HepG2 (cell line): ENCODE measurements around the gene GEMIN2. TPM values are rescaled to one million over a fixed set of nuclear protein-coding genes. Genes with fewer than 3 reads are reported as not detected.

Experiments used
- AHR ChIP-seq: IDR thresholded peaks from 2 replicates; pipeline ENCODE4 v1.6.1; 2018; ENCODE audit warnings: missing genetic modification reagents, missing compliant biosample characterization
- CBX1 ChIP-seq: IDR thresholded peaks from one replicate; pipeline ENCODE4 v1.6.1; 2016; ENCODE audit warnings: antibody characterized with exemption, low read depth
- MAFK ChIP-seq, 2 experiments: IDR thresholded peaks in 1 of 2; conservative IDR thresholded peaks in 1 of 2; 2 replicates each; pipeline ENCODE4 v1.6.1; 2011; ENCODE audit warnings: improper control_type of control experiment in 2 of 2, low read length in 2 of 2
- NFE2L1 ChIP-seq: sonication (generic); formaldehyde crosslinking; IDR thresholded peaks from 2 replicates; pipeline ENCODE4 v1.4.0; 2020; ENCODE audit warnings: missing genetic modification reagents, mild to moderate bottlenecking, borderline replicate concordance
- NRL ChIP-seq: sonication (generic); formaldehyde crosslinking; IDR thresholded peaks from 2 replicates; pipeline ENCODE4 v1.5.0; 2020; ENCODE audit warnings: missing genetic modification reagents, mild to moderate bottlenecking, moderate library complexity, borderline replicate concordance
- PAF1 ChIP-seq: IDR thresholded peaks from 2 replicates; pipeline ENCODE4 v1.6.1; 2016; ENCODE audit warnings: missing genetic modification reagents, missing compliant biosample characterization
- PPARG ChIP-seq: conservative IDR thresholded peaks from 2 replicates; pipeline ENCODE4 v1.6.1; 2016; ENCODE audit warnings: missing biosample characterization, missing genetic modification reagents
- ZFP36 ChIP-seq: fragments of 150-350 bp; IDR thresholded peaks from 2 replicates; pipeline ENCODE4 v1.6.1; 2018; ENCODE audit warnings: borderline replicate concordance, low read length, low read depth; ENCODE audit not compliant: partially characterized antibody
- ZNF12 ChIP-seq: sonication (generic); formaldehyde crosslinking; IDR thresholded peaks from 2 replicates; pipeline ENCODE4 v1.5.0; 2020; ENCODE audit warnings: missing genetic modification reagents
- ZNF207 ChIP-seq: fragments of 450-650 bp; IDR thresholded peaks from 2 replicates; pipeline ENCODE4 v1.6.1; 2016; ENCODE audit warnings: antibody characterized with exemption, borderline replicate concordance
- ZNF335 ChIP-seq: sonication (generic); formaldehyde crosslinking; IDR thresholded peaks from 2 replicates; pipeline ENCODE4 v1.4.0; 2020; ENCODE audit warnings: missing genetic modification reagents
- ZNF724P ChIP-seq: sonication (generic); formaldehyde crosslinking; IDR thresholded peaks from 2 replicates; pipeline ENCODE4 v1.8.0; 2022; ENCODE audit warnings: missing genetic modification reagents, borderline replicate concordance
- ZNF790 ChIP-seq: sonication (generic); formaldehyde crosslinking; IDR thresholded peaks from 2 replicates; pipeline ENCODE4 v1.8.0; 2022; ENCODE audit warnings: missing genetic modification reagents, mild to moderate bottlenecking, borderline replicate concordance
- ZSCAN25 ChIP-seq: sonication (generic); formaldehyde crosslinking; IDR thresholded peaks from 2 replicates; pipeline ENCODE4 v1.8.0; 2022; ENCODE audit warnings: mild to moderate bottlenecking, missing genetic modification reagents
- polyA plus RNA-seq, 8 experiments: library from polyadenylated mRNA; depleted of rRNA in 3 of 8; stranded (reverse) in 7 of 8; unstranded in 1 of 8; fragments of >200 nt; fragmentation: Illumina TruSeq in 4 of 8; extraction: Trizol in 4 of 8; gene quantifications; 2 replicates each; pipeline versions ENCODE4 v1.2.1 to v1.2.3, GENCODE V29; 2011 to 2016; ENCODE audit warnings: low read depth in 4 of 8, missing spikeins in 1 of 8, mixed read lengths in 1 of 8; ENCODE audit not compliant: insufficient read depth in 1 of 8
- total RNA-seq, 5 experiments: library from RNA; depleted of rRNA; stranded (reverse); fragments of >200 nt; fragmentation: Illumina TruSeq; extraction: Trizol; gene quantifications; 2 replicates each; pipeline ENCODE4 v1.2.3, GENCODE V29; 2016; ENCODE audit warnings: low read depth in 1 of 5
- TF ChIP-seq, protein P1 (sequence below): IDR thresholded peaks from 2 replicates; pipeline ENCODE4 v1.4.0; 2020; ENCODE audit warnings: mild to moderate bottlenecking, missing genetic modification reagents
- TF ChIP-seq, protein P2 (sequence below), 2 experiments: sonication (generic) in 1 of 2; formaldehyde crosslinking in 1 of 2; IDR thresholded peaks; 2 replicates each; pipeline versions ENCODE4 v1.4.0 to v1.6.1; 2018 to 2020; ENCODE audit warnings: missing genetic modification reagents in 2 of 2, borderline replicate concordance in 1 of 2, low read depth in 1 of 2, mild to moderate bottlenecking in 1 of 2, missing biosample characterization in 1 of 2
- TF ChIP-seq, protein P3 (sequence below): sonication (generic); formaldehyde crosslinking; IDR thresholded peaks from 2 replicates; pipeline ENCODE4 v1.5.0; 2020; ENCODE audit warnings: missing genetic modification reagents, mild to moderate bottlenecking, borderline replicate concordance
- TF ChIP-seq, protein P4 (sequence below): sonication (generic); formaldehyde crosslinking; IDR thresholded peaks from 2 replicates; pipeline ENCODE4 v1.9.0; 2021; ENCODE audit warnings: missing genetic modification reagents, borderline replicate concordance
- TF ChIP-seq, protein P5 (sequence below): sonication (generic); formaldehyde crosslinking; IDR thresholded peaks from 2 replicates; pipeline ENCODE4 v1.4.0; 2020; ENCODE audit warnings: mild to moderate bottlenecking, missing genetic modification reagents

GEMIN2 gene
- total and polyA plus RNA-seq, 2 of the 13 experiments (the other 11 are each of a cell fraction or from before 2014, with no cell fraction given), result 54.8 to 110 TPM

DNA sequence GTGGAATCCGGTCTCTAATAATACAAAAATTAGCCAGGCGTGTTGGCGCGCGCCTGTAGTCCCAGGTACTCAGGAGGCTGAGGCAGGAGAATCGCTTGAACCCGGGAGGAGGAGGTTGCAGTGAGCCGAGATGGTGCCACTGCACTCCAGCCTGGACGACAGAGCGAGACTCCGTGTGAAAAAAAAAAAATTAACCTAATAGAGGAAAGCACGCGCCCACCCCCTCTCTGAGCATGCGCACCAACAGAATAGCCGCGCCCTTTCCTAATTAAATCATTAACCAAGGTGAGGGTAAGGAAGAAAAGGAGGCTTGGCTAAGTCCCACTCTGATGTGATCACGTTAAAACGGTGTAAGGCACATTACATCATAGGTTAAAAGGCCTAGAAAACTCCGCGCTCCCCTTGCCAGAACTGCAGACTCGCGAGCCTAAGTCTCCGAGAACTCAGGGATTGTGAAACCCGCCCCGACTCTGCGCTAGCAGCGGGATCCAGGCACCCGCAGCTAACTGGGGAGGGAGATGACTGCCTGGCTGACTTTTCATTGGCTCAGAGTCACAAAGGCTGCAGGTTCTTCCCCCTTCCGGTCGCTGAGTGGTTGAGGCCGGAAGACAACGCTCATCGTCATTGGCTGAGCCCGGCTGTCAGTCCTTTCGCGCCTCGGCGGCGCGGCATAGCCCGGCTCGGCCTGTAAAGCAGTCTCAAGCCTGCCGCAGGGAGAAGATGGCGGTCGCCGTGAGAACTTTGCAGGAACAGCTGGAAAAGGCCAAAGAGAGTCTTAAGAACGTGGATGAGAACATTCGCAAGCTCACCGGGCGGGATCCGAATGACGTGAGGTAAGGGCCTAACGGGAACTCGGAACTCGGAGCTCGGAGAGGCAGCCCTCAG is 60.7 kb downstream of the GEMIN2 start, which contains the start of gene PNN (continued):
- no peak for TF ChIP-seq ZNF207
- TF ChIP-seq PAF1 (CRISPR knock-in tag), result peak; percentile 80; the same call in 1 of the 2 replicates
- TF ChIP-seq CBX1, result peak; percentile 90
- no peak; the same call in none of the 2 replicates for TF ChIP-seq AHR (CRISPR knock-in tag)
- TF ChIP-seq, protein P1, sequence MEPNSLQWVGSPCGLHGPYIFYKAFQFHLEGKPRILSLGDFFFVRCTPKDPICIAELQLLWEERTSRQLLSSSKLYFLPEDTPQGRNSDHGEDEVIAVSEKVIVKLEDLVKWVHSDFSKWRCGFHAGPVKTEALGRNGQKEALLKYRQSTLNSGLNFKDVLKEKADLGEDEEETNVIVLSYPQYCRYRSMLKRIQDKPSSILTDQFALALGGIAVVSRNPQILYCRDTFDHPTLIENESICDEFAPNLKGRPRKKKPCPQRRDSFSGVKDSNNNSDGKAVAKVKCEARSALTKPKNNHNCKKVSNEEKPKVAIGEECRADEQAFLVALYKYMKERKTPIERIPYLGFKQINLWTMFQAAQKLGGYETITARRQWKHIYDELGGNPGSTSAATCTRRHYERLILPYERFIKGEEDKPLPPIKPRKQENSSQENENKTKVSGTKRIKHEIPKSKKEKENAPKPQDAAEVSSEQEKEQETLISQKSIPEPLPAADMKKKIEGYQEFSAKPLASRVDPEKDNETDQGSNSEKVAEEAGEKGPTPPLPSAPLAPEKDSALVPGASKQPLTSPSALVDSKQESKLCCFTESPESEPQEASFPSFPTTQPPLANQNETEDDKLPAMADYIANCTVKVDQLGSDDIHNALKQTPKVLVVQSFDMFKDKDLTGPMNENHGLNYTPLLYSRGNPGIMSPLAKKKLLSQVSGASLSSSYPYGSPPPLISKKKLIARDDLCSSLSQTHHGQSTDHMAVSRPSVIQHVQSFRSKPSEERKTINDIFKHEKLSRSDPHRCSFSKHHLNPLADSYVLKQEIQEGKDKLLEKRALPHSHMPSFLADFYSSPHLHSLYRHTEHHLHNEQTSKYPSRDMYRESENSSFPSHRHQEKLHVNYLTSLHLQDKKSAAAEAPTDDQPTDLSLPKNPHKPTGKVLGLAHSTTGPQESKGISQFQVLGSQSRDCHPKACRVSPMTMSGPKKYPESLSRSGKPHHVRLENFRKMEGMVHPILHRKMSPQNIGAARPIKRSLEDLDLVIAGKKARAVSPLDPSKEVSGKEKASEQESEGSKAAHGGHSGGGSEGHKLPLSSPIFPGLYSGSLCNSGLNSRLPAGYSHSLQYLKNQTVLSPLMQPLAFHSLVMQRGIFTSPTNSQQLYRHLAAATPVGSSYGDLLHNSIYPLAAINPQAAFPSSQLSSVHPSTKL (CRISPR knock-in tag), result peak; percentile 83
- TF ChIP-seq ZNF335 (CRISPR knock-in tag), result peak; percentile 95; the same call in 1 of the 2 replicates
- TF ChIP-seq ZFP36, result no peak
- peak; percentile 83 for TF ChIP-seq ZSCAN25 (CRISPR knock-in tag)
- no peak for TF ChIP-seq ZNF790 (CRISPR knock-in tag)
- no peak for TF ChIP-seq MAFK (conservative IDR thresholded peaks at IDR 0.05 in 1 of 2, IDR thresholded peaks at IDR 0.05 in 1 of 2; ENCODE audit: low read length in 2 of 2)
- TF ChIP-seq PPARG (CRISPR knock-in tag), result peak; percentile 70
- TF ChIP-seq, protein P2, sequence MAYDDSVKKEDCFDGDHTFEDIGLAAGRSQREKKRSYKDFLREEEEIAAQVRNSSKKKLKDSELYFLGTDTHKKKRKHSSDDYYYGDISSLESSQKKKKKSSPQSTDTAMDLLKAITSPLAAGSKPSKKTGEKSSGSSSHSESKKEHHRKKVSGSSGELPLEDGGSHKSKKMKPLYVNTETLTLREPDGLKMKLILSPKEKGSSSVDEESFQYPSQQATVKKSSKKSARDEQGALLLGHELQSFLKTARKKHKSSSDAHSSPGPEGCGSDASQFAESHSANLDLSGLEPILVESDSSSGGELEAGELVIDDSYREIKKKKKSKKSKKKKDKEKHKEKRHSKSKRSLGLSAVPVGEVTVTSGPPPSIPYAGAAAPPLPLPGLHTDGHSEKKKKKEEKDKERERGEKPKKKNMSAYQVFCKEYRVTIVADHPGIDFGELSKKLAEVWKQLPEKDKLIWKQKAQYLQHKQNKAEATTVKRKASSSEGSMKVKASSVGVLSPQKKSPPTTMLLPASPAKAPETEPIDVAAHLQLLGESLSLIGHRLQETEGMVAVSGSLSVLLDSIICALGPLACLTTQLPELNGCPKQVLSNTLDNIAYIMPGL (CRISPR knock-in tag; IDR thresholded peaks at IDR 0.05; ENCODE audit: borderline replicate concordance in 1 of 2, low read depth in 1 of 2), result peak; percentile 90 to 96
- TF ChIP-seq, protein P3, sequence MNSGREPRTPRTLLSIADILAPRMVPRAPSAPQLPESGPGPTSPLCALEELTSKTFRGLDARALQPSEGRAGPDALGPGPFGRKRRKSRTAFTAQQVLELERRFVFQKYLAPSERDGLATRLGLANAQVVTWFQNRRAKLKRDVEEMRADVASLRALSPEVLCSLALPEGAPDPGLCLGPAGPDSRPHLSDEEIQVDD (CRISPR knock-in tag), result peak; percentile 89; the same call in 1 of the 2 replicates
- TF ChIP-seq, protein P4, sequence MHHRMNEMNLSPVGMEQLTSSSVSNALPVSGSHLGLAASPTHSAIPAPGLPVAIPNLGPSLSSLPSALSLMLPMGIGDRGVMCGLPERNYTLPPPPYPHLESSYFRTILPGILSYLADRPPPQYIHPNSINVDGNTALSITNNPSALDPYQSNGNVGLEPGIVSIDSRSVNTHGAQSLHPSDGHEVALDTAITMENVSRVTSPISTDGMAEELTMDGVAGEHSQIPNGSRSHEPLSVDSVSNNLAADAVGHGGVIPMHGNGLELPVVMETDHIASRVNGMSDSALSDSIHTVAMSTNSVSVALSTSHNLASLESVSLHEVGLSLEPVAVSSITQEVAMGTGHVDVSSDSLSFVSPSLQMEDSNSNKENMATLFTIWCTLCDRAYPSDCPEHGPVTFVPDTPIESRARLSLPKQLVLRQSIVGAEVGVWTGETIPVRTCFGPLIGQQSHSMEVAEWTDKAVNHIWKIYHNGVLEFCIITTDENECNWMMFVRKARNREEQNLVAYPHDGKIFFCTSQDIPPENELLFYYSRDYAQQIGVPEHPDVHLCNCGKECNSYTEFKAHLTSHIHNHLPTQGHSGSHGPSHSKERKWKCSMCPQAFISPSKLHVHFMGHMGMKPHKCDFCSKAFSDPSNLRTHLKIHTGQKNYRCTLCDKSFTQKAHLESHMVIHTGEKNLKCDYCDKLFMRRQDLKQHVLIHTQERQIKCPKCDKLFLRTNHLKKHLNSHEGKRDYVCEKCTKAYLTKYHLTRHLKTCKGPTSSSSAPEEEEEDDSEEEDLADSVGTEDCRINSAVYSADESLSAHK (CRISPR knock-in tag), result peak; percentile 63
- TF ChIP-seq ZNF724P (CRISPR knock-in tag), result peak; percentile 87
- TF ChIP-seq NFE2L1 (CRISPR knock-in tag), result peak; percentile 60
- TF ChIP-seq, protein P5, sequence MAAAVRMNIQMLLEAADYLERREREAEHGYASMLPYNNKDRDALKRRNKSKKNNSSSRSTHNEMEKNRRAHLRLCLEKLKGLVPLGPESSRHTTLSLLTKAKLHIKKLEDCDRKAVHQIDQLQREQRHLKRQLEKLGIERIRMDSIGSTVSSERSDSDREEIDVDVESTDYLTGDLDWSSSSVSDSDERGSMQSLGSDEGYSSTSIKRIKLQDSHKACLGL (CRISPR knock-in tag), result peak; percentile 96; the same call in 1 of the 2 replicates
- peak; percentile 74 for TF ChIP-seq ZNF12
- no peak; the same call in 1 of the 2 replicates for TF ChIP-seq NRL
